HG03139 (cell line): ENCODE results near the gene KHK.

ENCODE experiments used
- ATAC-seq: cut with Tn5 transposase; IDR thresholded peaks from one replicate; pipeline ENCODE4 v1.9.1; 2021; ENCODE audit not compliant: unreplicated experiment

The KHK gene

GRCh38 chr2:27080603-27080936 lies 6.0 kb upstream of the KHK start:
- no peak for ATAC-seq

GRCh38 chr2:27081984-27082772 lies 4.4 kb upstream of the KHK start:
- no peak for ATAC-seq

GRCh38 chr2:27082773-27083409 lies 3.7 kb upstream of the KHK start:
- ATAC-seq: no peak

DNA sequence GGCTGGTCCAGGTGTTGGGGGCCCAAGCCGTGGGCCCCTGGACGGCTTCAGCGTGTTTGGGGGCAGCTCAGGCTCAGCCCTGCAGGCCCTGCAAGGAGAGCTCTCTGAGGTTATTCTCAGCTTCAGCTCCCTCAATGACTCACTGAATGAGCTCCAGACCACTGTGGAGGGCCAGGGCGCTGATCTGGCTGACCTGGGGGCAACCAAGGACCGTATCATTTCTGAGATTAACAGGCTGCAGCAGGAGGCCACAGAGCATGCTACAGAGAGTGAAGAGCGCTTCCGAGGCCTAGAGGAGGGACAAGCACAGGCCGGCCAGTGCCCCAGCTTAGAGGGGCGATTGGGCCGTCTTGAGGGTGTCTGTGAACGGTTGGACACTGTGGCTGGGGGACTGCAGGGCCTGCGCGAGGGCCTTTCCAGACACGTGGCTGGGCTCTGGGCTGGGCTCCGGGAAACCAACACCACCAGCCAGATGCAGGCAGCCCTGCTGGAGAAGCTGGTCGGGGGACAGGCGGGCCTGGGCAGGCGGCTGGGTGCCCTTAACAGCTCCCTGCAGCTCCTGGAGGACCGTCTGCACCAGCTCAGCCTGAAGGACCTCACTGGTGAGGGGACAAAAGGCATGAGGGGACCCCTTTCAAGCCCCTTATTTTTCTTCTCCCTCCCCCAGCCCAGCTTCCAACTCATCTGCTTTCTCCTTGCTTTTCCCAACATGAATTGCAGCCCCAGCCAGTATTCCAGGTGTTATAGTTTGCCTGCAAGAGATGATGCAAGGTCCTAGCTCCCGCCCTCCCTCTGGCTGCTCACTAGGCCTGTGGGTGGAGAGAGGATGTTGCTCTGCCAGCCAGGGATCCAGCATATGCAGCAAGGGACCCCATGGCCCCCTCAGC lies 2.9 kb upstream of the KHK start:
- no peak for ATAC-seq

DNA sequence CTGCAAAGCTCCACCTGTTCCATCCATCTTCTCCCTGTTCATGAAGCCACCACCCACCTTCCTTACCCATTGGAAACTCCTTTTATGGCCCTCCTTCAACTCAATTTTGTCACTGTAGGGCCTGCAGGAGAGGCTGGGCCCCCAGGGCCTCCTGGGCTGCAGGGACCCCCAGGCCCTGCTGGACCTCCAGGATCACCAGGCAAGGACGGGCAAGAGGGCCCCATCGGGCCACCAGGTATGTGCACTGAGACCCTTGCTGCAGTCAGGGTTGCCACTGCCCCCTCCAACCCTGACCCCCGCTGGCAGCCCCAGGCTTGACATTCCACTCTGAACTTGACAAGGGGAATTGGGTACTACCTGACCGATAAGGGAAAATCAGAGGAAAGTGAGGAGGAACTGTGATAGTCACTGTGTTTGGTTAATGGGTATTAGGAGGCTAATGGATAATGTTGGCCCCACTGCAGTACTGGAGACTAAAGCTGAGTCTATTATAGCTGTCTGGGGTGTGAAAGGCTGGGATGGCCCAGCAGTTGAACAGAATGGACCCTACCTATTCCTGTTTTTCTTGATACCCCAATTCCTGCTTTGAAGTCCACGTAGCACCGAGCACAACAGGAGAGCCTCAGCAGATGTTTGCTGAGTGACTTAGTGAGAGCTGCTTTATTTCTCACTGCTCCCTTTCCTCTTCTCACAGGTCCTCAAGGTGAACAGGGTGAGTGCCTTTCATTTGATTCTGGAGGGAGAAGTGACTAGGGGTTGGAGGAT lies 2.1 kb upstream of the KHK start:
- ATAC-seq: no peak

- ATAC-seq: no peak
Measured at GRCh38 chr2:27085062-27085672, 1.4 kb upstream of the KHK start.

GRCh38 chr2:27085673-27086089 lies 891 bp upstream of the KHK start:
- ATAC-seq: peak; percentile 3

- peak; percentile 80 for ATAC-seq
Measured at GRCh38 chr2:27086090-27086723, 365 bp upstream of the KHK start.

GRCh38 chr2:27087823-27088410 lies 1.3 kb downstream of the KHK start:
- ATAC-seq: no peak

- ATAC-seq: no peak
Measured at GRCh38 chr2:27088634-27089033, 2.1 kb downstream of the KHK start.

GRCh38 chr2:27089111-27089954 lies 2.8 kb downstream of the KHK start:
- no peak for ATAC-seq

GRCh38 chr2:27091746-27092695 lies 5.4 kb downstream of the KHK start:
- no peak for ATAC-seq

DNA sequence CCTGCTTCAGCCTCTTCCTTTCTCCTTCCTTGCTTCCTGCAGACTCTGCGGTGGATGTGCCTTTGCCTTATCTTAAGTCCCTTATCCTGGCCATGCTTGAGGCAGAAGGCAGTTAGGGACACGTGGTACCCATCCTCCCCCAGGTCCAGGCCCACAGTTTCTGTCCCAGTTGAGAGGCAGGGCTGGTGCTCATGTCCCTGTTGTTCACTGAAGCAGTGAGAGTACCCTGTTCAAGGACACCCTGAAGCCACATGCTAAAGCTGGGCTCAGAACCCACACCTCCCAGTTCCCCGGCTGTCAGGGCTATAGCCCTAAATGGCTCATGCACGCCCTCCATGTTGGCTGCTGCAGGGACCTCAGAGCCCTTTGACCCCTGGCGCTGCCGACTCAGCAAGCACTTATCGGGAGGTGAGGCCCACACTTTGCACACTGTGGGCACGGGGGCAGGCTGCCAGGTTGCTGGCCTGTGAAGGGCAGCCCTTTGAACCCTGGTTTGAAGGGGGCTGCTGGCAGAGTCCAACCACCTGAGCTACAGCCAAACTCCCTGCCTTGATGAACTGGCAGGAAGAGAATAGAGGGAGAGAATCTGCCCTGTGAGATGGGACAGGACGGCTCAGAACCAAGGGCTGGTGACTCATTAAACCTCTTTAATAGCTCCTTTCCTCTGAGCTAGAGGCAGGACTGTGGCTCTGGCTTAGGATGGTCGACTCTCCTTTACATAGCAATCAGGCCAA lies 6.3 kb downstream of the KHK start:
- no peak for ATAC-seq

GRCh38 chr2:27093430-27094352 lies 7.1 kb downstream of the KHK start:
- no peak for ATAC-seq

DNA sequence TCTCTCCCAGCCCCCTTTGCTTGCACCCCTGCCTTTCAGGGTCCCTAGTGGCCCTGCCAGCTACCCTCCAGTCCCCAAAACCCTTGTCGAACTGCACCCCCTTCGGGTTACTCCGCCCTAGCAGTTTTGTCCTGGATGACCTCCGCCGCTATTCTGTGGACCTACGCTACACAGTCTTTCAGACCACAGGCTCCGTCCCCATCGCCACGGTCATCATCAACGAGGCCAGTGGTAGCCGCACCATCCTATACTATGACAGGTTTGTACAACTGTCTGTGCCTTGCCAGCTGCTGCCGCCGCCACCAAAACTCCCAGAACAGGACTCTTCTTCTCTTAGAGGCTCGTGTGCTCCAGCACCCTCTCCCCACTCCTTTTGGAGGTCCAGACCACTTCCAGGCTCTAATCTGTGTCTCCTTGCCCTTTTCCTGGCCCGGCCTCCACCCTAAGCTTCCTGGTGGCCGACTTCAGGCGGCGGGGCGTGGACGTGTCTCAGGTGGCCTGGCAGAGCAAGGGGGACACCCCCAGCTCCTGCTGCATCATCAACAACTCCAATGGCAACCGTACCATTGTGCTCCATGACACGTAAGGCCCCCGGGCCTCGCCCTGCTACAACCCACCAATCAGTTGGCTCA lies 7.9 kb downstream of the KHK start:
- ATAC-seq: no peak

DNA sequence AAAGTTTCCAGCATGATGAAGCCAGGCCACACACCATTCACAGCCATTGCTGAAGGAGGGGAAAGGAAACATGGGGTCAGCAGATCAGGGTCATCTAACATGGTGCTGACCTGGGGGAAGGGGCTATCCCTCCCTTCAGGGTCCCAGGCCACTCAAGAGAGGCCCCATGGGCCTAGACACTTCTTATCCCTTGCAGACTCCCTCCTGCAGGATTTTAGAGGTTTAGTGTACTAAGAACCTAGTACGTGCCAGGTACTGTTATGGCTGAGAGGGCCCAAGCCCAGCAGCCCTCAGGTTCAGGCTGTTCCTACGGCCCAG lies 8.8 kb downstream of the KHK start:
- ATAC-seq: no peak
